HL-60 (cell line): ENCODE measurements around the gene IGSF8.

Experiments used
- CTCF ChIP-seq: IDR thresholded peaks from one replicate; pipeline ENCODE4 v1.5.1; 2011; ENCODE audit warnings: low read length, control low read depth, inconsistent platforms; ENCODE audit not compliant: insufficient read depth
- GABPA ChIP-seq: IDR thresholded peaks from 2 replicates; pipeline ENCODE4 v1.6.1; 2012; ENCODE audit warnings: low read depth
- POLR2AphosphoS5 ChIP-seq: IDR thresholded peaks from 2 replicates; pipeline ENCODE4 v1.6.1; 2012; ENCODE audit warnings: low read depth
- REST ChIP-seq: IDR thresholded peaks from 2 replicates; pipeline ENCODE4 v1.6.1; 2012; ENCODE audit warnings: low read depth; ENCODE audit not compliant: insufficient replicate concordance
- SPI1 ChIP-seq: IDR thresholded peaks from 2 replicates; pipeline ENCODE4 v1.6.1; 2012; ENCODE audit warnings: low read depth, mild to moderate bottlenecking, borderline replicate concordance

GRCh38 chr1:160130486-160130885 lies 32.1 kb upstream of the IGSF8 start:
- TF ChIP-seq CTCF (no peak), GABPA (no peak), SPI1 (no peak), POLR2AphosphoS5 (no peak), REST (no peak)
